Astrocyte (in vitro differentiated cells and primary cell): ENCODE results near the gene HSD17B12.

ENCODE experiments used
- CTCF ChIP-seq: IDR thresholded peaks from 2 replicates; pipeline ENCODE4 v1.5.1; 2011; ENCODE audit warnings: low read depth, mild to moderate bottlenecking, inconsistent platforms, low read length, moderate library complexity; ENCODE audit not compliant: insufficient read depth
- EZH2 ChIP-seq: IDR thresholded peaks from 2 replicates; pipeline ENCODE4 v1.6.1; 2012; ENCODE audit warnings: mild to moderate bottlenecking, low read length, inconsistent platforms; ENCODE audit not compliant: insufficient read depth

GRCh38 chr11:43825217-43825816, 144.8 kb downstream of the HSD17B12 start:
- TF ChIP-seq EZH2 = no peak
- peak; percentile 91 for TF ChIP-seq CTCF
